Activated B cell treated with CpG ODN at 0.5 μM for 24 hours (primary cell): Measurements from ENCODE around the gene FUCA1. TPM values are rescaled to one million over a fixed set of nuclear protein-coding genes. Genes with fewer than 3 reads are reported as not detected.

Experiments used
- ATAC-seq: fragments of 200-7000 bp; cut with Tn5 transposase; one replicate; pipeline ENCODE4 v1.10.0; 2021; ENCODE audit warnings: low read depth, mild to moderate bottlenecking, moderate library complexity
- CTCF ChIA-PET: fragments of 350-600 bp; sonication (Branson Sonifier 250); formaldehyde crosslinking; loops from one replicate; lab custom pipeline; 2021; ENCODE audit warnings: antibody characterized with exemption; lab: Charles Lee
- POLR2A ChIA-PET: fragments of 350-600 bp; sonication (Branson Sonifier 250); formaldehyde crosslinking; loops from one replicate; lab custom pipeline; 2021; ENCODE audit warnings: antibody characterized with exemption; lab: Charles Lee
- DNase-seq: peaks from one replicate; pipeline ENCODE4 v3.0.0; 2022
- H3K27ac Mint-ChIP-seq: one replicate; pipeline ENCODE4 v1.8.0; 2020; ENCODE audit warnings: mixed read lengths
- H3K27me3 Mint-ChIP-seq: one replicate; pipeline ENCODE4 v1.8.0; 2021; ENCODE audit warnings: mixed read lengths
- H3K36me3 Mint-ChIP-seq: one replicate; pipeline ENCODE4 v1.8.0; 2021; ENCODE audit warnings: low read depth, mixed read lengths
- H3K4me1 Mint-ChIP-seq: one replicate; pipeline ENCODE4 v1.8.0; 2021; ENCODE audit warnings: mixed read lengths
- H3K4me3 Mint-ChIP-seq: one replicate; pipeline ENCODE4 v1.8.0; 2020; ENCODE audit warnings: mild to moderate bottlenecking, mixed read lengths
- H3K9me3 Mint-ChIP-seq: one replicate; pipeline ENCODE4 v1.8.0; 2020; ENCODE audit warnings: mixed read lengths
- intact Hi-C: fragments of 100-400 bp; cut with micrococcal nuclease; formaldehyde crosslinking; loops from one replicate; pipeline ENCODE4 v1.15.1; 2024
- total RNA-seq: library from RNA; stranded (reverse); gene quantifications from 2 replicates; pipeline ENCODE4 v1.2.3, GENCODE V29; 2022
- TF ChIP-seq, protein P1 (sequence below): fragments of 200-600 bp; IDR thresholded peaks from one replicate; pipeline ENCODE4 v1.8.0; 2022; ENCODE audit warnings: antibody characterized with exemption, mild to moderate bottlenecking

The FUCA1 gene
- total RNA-seq, 1 donor from 2014 or later, result 10.7 TPM

DNA sequence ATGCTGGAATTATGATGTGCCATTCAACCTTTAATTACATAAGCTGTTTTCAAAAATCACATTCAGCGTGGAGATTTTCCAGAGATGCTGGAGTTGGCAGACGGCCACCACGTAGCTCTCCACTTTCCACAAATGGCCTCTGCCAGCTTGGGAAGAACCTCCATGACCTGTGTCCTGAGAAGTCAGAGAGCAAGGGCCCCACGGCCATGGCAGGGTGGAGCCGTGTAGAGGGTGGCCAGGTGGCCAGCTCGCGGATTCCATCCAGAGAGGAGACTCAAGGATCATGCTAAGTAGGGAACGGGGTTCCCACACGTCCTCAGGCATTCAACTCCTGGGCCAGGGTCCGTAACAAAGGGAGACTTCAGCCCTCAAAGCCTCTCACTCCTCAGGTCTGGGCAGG, 66.2 kb downstream of the FUCA1 start:
- Mint-ChIP-seq H3K4me3 (peak overlapping the region; percentile 41), H3K36me3 (peaks cover 31% of the 10 kb centered on the region), H3K4me1 (peaks cover 21% of the 10 kb centered on the region), H3K27me3 (no peaks in the 10 kb centered on the region), H3K27ac (peak overlapping the region; percentile 18), H3K9me3 (no peaks in the 10 kb centered on the region)
- DNase-seq (no peak), ATAC-seq (no peak)
- TF ChIP-seq, protein P1, sequence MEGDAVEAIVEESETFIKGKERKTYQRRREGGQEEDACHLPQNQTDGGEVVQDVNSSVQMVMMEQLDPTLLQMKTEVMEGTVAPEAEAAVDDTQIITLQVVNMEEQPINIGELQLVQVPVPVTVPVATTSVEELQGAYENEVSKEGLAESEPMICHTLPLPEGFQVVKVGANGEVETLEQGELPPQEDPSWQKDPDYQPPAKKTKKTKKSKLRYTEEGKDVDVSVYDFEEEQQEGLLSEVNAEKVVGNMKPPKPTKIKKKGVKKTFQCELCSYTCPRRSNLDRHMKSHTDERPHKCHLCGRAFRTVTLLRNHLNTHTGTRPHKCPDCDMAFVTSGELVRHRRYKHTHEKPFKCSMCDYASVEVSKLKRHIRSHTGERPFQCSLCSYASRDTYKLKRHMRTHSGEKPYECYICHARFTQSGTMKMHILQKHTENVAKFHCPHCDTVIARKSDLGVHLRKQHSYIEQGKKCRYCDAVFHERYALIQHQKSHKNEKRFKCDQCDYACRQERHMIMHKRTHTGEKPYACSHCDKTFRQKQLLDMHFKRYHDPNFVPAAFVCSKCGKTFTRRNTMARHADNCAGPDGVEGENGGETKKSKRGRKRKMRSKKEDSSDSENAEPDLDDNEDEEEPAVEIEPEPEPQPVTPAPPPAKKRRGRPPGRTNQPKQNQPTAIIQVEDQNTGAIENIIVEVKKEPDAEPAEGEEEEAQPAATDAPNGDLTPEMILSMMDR, result no peak
- ChIA-PET CTCF (interaction anchor here (0.8 to 2.6 kb wide), 4 partner anchors 9 to 115 kb away, joined by 3 to 21 read pairs (median 6); no protein-coding TSS in a partner anchor), POLR2A (interaction anchor here (0.5 to 3.8 kb wide), 14 partner anchors 9 to 126 kb away, joined by 3 to 34 read pairs (median 4); partner anchors contain the start of genes HMGCL, LYPLA2 and PITHD1)
- intact Hi-C loops, result loop anchor here (2.0 kb wide), 3 partner anchors 115 to 179 kb away; partner anchors contain the start of genes PNRC2 and SRSF10

DNA sequence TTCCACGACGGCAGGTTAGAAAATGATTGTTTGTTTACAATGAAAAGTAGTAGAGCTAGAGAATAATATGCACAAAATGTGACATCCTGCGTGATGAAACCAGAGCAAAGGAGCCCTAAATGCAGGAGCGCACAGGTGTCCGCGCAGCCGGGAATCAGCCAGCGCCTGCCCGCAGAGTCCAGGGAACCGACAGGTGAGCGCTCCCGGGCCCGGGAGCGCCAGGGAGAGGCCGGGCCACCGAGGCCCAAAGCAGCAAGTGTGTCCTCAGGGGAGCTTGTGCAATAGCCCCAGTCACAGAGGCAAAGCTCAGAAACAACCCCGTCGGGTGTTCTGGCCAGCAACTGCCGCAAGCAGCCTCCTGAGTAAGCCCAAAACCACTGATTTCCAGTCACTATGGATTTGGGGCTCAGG, 66.7 kb downstream of the FUCA1 start:
- POLR2A ChIA-PET, result interaction anchor here (0.5 to 3.8 kb wide), 15 partner anchors 10 to 163 kb away, joined by 3 to 34 read pairs (median 4); partner anchors contain the start of genes CNR2, ELOA, HMGCL and LYPLA2
- no peak for DNase-seq
- ATAC-seq, result no peak
- TF ChIP-seq, protein P1, result no peak
- Mint-ChIP-seq H3K36me3 (peaks cover 36% of the 10 kb centered on the region), H3K9me3 (no peaks in the 10 kb centered on the region), H3K27ac (peak overlapping the region; percentile 76), H3K4me1 (peaks cover 21% of the 10 kb centered on the region), H3K27me3 (no peaks in the 10 kb centered on the region), H3K4me3 (peak overlapping the region; percentile 91)
- CTCF ChIA-PET, result interaction anchor here (1.2 to 2.6 kb wide), 3 partner anchors 9 to 115 kb away, joined by 3 to 21 read pairs (median 10); no protein-coding TSS in a partner anchor
- intact Hi-C loops, result loop anchor here (2.0 kb wide), 3 partner anchors 115 to 179 kb away; partner anchors contain the start of genes PNRC2 and SRSF10

DNA sequence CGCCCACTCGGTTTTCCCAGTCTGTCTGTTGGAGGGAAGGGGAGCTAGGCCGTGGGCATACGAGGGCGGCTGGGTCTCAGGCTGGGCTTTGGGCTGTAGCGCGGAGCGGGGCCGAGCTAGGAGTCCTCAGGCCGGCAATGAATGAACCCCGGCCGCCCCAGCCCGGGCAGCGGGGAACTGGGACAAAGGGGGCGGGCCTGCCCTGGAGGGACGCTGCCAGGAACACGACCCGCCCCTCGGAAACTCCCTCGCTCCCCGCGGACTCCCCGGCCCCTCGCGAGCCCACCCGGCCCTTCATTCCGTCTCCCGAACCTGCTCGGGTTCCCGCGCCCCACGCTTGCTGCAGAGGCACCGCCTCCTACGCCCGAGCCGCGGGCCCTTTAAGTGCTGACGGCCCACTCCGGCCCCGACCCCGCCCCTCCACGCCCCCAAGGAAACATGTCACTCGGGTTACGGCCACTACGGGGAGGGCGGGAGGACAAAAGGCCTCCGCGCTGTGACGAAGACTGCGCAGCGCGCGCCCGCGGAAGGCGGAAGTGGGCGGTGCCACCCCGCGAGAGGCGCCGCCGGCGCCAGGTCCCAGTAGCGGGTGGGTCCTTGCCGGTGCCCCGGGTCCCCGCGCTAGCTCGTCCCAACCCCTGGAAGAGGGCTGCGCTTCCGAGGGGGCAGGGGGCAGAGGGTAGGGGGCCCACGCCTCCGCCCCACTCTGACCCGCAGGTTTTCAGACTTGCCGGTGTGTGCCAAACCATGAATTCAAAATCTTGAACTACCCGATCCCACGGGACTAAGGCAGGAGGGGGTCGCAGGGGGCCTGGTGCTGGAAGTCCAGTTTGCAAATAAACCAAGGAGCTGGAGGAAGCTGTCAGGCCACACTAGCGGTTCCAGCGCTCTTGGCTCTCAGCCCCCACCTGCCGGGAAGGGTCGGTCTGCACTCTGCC, 67.4 kb downstream of the FUCA1 start, which contains the start of gene GALE:
Gene GALE (minus strand): TSS at position 355 of the 938 bp plus-strand sequence. CDS start 1,747 bp downstream, outside the sequence.
- peaks cover 35% of the 10 kb centered on the region for H3K36me3 Mint-ChIP-seq
- ATAC-seq, result peak; percentile 95
- intact Hi-C loops, result loop anchor here (1.0 to 2.0 kb wide), 6 partner anchors 9 to 180 kb away; partner anchors contain the start of genes HMGCL, LYPLA2, PITHD1 and PNRC2

GRCh38 chr1:23799570-23800399, 68.3 kb downstream of the FUCA1 start:
- ChIA-PET CTCF (interaction anchor here (1.2 to 2.2 kb wide), 2 partner anchors 28 to 117 kb away, joined by 4 to 10 read pairs; no protein-coding TSS in a partner anchor), POLR2A (interaction anchor here (0.6 to 3.8 kb wide), 12 partner anchors 9 to 117 kb away, joined by 3 to 34 read pairs (median 6); partner anchors contain the start of genes CNR2, ELOA, HMGCL and LYPLA2)
- no peak for DNase-seq
- H3K9me3 Mint-ChIP-seq, result no peaks in the 10 kb centered on the region
- no peaks in the 10 kb centered on the region for H3K27me3 Mint-ChIP-seq
- peaks cover 21% of the 10 kb centered on the region for H3K4me1 Mint-ChIP-seq
- TF ChIP-seq, protein P1, result no peak
- peak overlapping the region; percentile 91 for H3K4me3 Mint-ChIP-seq
- H3K27ac Mint-ChIP-seq, result peak overlapping the region; percentile 64
- intact Hi-C loops, result loop anchor here (1.0 to 2.0 kb wide), 6 partner anchors 8 to 181 kb away; partner anchors contain the start of genes HMGCL, LYPLA2, PITHD1 and PNRC2
- no peak for ATAC-seq
- H3K36me3 Mint-ChIP-seq, result peaks cover 32% of the 10 kb centered on the region

More for the DNA sequence above, 67.4 kb downstream of the FUCA1 start, which contains the start of gene GALE:
- DNase-seq, result peak; percentile 94
- Mint-ChIP-seq H3K4me3 (peak within 1 kb of the TSS; percentile 91), H3K27ac (peak within 1 kb of the TSS; percentile 76), H3K9me3 (no peaks in the 10 kb centered on the region), H3K4me1 (peaks cover 21% of the 10 kb centered on the region), H3K27me3 (no peaks in the 10 kb centered on the region)
- TF ChIP-seq, protein P1, result no peak
- POLR2A ChIA-PET, result interaction anchor here (0.5 to 3.8 kb wide), 19 partner anchors 10 to 316 kb away, joined by 3 to 34 read pairs (median 5); partner anchors contain the start of genes CNR2, ELOA, HMGCL and LYPLA2
- CTCF ChIA-PET, result interaction anchor here (1.2 to 2.6 kb wide), 3 partner anchors 10 to 116 kb away, joined by 3 to 21 read pairs (median 10); no protein-coding TSS in a partner anchor
